Measurements from ENCODE around the gene L3MBTL1.
A peak's percentile ranks its signal among the peaks of the same experiment; 100 is the strongest.

- TF ChIP-seq POLR2A (IDR thresholded peaks at IDR 0.05; ENCODE audit: low read length) (peak; percentile 51), GATA1 (IDR thresholded peaks at IDR 0.05; ENCODE audit: low read depth, low read length) (no peak)
Observed at GRCh38 chr20:43583982-43584432, 76.5 kb downstream of the L3MBTL1 start.

All from erythroblast (primary cell).